H1 (cell line): ENCODE results near the gene SVEP1. TPM values are rescaled to one million over a fixed set of nuclear protein-coding genes. Genes with fewer than 3 reads are reported as not detected.

Experiments
- BACH1 ChIP-seq: IDR thresholded peaks from 2 replicates; pipeline ENCODE4 v1.6.1; 2012; ENCODE audit warnings: low read length, improper control_type of control experiment
- BRCA1 ChIP-seq: IDR thresholded peaks from 2 replicates; pipeline ENCODE4 v1.6.1; 2012; ENCODE audit warnings: low read depth, low read length, improper control_type of control experiment
- JUND ChIP-seq: IDR thresholded peaks from 2 replicates; pipeline ENCODE4 v1.6.1; 2011; ENCODE audit warnings: mild to moderate bottlenecking, improper control_type of control experiment, low read length
- polyA plus RNA-seq, 7 experiments: library from polyadenylated mRNA; depleted of rRNA in 3 of 7; stranded (reverse) in 5 of 7; unstranded in 2 of 7; fragments of >200 nt in 5 of 7; fragments of 200-250 nt in 2 of 7; gene quantifications; 1 replicate in 5 of 7; 2 replicates in 1 of 7; 4 replicates in 1 of 7; pipeline versions ENCODE4 v1.2.1 to v1.2.3, GENCODE V29; 2011 to 2013; ENCODE audit warnings: missing spikeins in 2 of 7, mixed read lengths in 2 of 7
- total RNA-seq: library from RNA; stranded (reverse); fragmentation: NEBNext Ultra II Directional; extraction: Animal tissue kit (Norgen Biotek cat#: 25700); gene quantifications from 2 replicates; pipeline ENCODE4 v1.2.1, GENCODE V29; 2021
- TF ChIP-seq, protein P1 (sequence below): fragments of 300-600 bp; sonication (generic); IDR thresholded peaks from 2 replicates; pipeline ENCODE4 v1.7.1; 2012; ENCODE audit warnings: low read length, moderate library complexity, mild to moderate bottlenecking, inconsistent platforms; ENCODE audit not compliant: insufficient replicate concordance
- TF ChIP-seq, protein P2 (sequence below), 3 experiments: IDR thresholded peaks; 1 replicate in 2 of 3; 2 replicates in 1 of 3; pipeline versions ENCODE4 v1.5.1 to v1.6.1; 2011; ENCODE audit warnings: low read length in 3 of 3, mild to moderate bottlenecking in 3 of 3, inconsistent platforms in 2 of 3, low read depth in 1 of 3, moderate library complexity in 1 of 3; ENCODE audit not compliant: insufficient read depth in 1 of 3; ENCODE audit errors: control extremely low read depth in 1 of 3

SVEP1 gene
- total and polyA plus RNA-seq, 2 of the 8 experiments (the other 6 are each of a cell fraction or from before 2014, with no cell fraction given), result 0.11 to 0.37 TPM

DNA sequence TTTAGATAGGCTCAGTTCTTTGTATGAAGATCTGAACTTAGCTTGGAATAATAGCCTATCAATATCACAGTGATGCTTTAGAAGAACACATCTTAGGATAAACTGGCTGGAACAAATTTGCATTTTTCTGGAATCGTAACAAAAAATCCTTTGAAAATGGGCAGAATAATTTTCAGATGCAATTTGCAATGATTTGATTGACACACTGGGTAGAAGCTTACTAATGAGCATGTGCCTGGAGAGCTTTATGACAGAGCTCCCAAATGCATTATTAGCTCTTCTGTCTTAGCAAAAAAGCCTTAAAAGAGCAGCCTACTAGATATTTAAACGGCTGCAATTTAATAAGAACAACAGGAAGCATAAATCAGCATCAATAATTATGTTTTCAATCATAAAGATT lies 165.1 kb downstream of the SVEP1 start (continued):
- TF ChIP-seq, protein P1, sequence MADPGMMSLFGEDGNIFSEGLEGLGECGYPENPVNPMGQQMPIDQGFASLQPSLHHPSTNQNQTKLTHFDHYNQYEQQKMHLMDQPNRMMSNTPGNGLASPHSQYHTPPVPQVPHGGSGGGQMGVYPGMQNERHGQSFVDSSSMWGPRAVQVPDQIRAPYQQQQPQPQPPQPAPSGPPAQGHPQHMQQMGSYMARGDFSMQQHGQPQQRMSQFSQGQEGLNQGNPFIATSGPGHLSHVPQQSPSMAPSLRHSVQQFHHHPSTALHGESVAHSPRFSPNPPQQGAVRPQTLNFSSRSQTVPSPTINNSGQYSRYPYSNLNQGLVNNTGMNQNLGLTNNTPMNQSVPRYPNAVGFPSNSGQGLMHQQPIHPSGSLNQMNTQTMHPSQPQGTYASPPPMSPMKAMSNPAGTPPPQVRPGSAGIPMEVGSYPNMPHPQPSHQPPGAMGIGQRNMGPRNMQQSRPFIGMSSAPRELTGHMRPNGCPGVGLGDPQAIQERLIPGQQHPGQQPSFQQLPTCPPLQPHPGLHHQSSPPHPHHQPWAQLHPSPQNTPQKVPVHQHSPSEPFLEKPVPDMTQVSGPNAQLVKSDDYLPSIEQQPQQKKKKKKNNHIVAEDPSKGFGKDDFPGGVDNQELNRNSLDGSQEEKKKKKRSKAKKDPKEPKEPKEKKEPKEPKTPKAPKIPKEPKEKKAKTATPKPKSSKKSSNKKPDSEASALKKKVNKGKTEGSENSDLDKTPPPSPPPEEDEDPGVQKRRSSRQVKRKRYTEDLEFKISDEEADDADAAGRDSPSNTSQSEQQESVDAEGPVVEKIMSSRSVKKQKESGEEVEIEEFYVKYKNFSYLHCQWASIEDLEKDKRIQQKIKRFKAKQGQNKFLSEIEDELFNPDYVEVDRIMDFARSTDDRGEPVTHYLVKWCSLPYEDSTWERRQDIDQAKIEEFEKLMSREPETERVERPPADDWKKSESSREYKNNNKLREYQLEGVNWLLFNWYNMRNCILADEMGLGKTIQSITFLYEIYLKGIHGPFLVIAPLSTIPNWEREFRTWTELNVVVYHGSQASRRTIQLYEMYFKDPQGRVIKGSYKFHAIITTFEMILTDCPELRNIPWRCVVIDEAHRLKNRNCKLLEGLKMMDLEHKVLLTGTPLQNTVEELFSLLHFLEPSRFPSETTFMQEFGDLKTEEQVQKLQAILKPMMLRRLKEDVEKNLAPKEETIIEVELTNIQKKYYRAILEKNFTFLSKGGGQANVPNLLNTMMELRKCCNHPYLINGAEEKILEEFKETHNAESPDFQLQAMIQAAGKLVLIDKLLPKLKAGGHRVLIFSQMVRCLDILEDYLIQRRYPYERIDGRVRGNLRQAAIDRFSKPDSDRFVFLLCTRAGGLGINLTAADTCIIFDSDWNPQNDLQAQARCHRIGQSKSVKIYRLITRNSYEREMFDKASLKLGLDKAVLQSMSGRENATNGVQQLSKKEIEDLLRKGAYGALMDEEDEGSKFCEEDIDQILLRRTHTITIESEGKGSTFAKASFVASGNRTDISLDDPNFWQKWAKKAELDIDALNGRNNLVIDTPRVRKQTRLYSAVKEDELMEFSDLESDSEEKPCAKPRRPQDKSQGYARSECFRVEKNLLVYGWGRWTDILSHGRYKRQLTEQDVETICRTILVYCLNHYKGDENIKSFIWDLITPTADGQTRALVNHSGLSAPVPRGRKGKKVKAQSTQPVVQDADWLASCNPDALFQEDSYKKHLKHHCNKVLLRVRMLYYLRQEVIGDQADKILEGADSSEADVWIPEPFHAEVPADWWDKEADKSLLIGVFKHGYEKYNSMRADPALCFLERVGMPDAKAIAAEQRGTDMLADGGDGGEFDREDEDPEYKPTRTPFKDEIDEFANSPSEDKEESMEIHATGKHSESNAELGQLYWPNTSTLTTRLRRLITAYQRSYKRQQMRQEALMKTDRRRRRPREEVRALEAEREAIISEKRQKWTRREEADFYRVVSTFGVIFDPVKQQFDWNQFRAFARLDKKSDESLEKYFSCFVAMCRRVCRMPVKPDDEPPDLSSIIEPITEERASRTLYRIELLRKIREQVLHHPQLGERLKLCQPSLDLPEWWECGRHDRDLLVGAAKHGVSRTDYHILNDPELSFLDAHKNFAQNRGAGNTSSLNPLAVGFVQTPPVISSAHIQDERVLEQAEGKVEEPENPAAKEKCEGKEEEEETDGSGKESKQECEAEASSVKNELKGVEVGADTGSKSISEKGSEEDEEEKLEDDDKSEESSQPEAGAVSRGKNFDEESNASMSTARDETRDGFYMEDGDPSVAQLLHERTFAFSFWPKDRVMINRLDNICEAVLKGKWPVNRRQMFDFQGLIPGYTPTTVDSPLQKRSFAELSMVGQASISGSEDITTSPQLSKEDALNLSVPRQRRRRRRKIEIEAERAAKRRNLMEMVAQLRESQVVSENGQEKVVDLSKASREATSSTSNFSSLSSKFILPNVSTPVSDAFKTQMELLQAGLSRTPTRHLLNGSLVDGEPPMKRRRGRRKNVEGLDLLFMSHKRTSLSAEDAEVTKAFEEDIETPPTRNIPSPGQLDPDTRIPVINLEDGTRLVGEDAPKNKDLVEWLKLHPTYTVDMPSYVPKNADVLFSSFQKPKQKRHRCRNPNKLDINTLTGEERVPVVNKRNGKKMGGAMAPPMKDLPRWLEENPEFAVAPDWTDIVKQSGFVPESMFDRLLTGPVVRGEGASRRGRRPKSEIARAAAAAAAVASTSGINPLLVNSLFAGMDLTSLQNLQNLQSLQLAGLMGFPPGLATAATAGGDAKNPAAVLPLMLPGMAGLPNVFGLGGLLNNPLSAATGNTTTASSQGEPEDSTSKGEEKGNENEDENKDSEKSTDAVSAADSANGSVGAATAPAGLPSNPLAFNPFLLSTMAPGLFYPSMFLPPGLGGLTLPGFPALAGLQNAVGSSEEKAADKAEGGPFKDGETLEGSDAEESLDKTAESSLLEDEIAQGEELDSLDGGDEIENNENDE, result no peak
- no peak for TF ChIP-seq JUND
- TF ChIP-seq BRCA1, result no peak
- TF ChIP-seq, protein P2, sequence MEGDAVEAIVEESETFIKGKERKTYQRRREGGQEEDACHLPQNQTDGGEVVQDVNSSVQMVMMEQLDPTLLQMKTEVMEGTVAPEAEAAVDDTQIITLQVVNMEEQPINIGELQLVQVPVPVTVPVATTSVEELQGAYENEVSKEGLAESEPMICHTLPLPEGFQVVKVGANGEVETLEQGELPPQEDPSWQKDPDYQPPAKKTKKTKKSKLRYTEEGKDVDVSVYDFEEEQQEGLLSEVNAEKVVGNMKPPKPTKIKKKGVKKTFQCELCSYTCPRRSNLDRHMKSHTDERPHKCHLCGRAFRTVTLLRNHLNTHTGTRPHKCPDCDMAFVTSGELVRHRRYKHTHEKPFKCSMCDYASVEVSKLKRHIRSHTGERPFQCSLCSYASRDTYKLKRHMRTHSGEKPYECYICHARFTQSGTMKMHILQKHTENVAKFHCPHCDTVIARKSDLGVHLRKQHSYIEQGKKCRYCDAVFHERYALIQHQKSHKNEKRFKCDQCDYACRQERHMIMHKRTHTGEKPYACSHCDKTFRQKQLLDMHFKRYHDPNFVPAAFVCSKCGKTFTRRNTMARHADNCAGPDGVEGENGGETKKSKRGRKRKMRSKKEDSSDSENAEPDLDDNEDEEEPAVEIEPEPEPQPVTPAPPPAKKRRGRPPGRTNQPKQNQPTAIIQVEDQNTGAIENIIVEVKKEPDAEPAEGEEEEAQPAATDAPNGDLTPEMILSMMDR (IDR thresholded peaks at IDR 0.05; ENCODE audit: control extremely low read depth in 1 of 3, insufficient read depth in 1 of 3, low read depth in 1 of 3, low read length in 3 of 3), result no peak
- TF ChIP-seq BACH1, result no peak
